Endothelial cell of umbilical vein (primary cell): ENCODE measurements around the gene IFIT3. TPM values are rescaled to one million over a fixed set of nuclear protein-coding genes. Genes with fewer than 3 reads are reported as not detected.

ENCODE experiments used
- BruUV-seq: library from RNA; stranded (reverse); fragments of 400-500 nt; replicated peaks from 2 replicates; lab custom pipeline; 2021; lab: Mats Ljungman, UMichigan
- CTCF ChIA-PET: fragments of 300-600, 350-600 bp; sonication (Branson Sonifier 250); formaldehyde crosslinking; loops from one replicate; lab custom pipeline; 2021; ENCODE audit warnings: antibody characterized with exemption, inconsistent platforms; lab: Charles Lee
- POLR2A ChIA-PET: fragments of 300-600, 350-600 bp; sonication (Branson Sonifier 250); formaldehyde crosslinking; loops from one replicate; lab custom pipeline; 2021; ENCODE audit warnings: antibody characterized with exemption, inconsistent platforms; lab: Charles Lee
- DNase-seq: peaks from one replicate; pipeline ENCODE4 v3.0.0-alpha.2; 2011; ENCODE audit warnings: low read depth, low spot score
- FAIRE-seq: peaks from 2 replicates; lab custom pipeline; 2011; peaks lifted over from hg19 to GRCh38; lab: Jason Lieb, UNC
- H2AFZ ChIP-seq: 2 replicates; pipeline ENCODE4 v1.6.0; 2012; ENCODE audit warnings: low read depth, low read length, control low read depth, inconsistent platforms
- H3K27ac ChIP-seq: 2 replicates; pipeline ENCODE4 v1.5.1; 2011; ENCODE audit warnings: low read depth, mild to moderate bottlenecking, control low read depth, low read length, moderate library complexity; ENCODE audit not compliant: insufficient read depth
- H3K27me3 ChIP-seq, 2 experiments: 2 replicates each; pipeline versions ENCODE4 v1.6.0 to v1.6.1; 2011; ENCODE audit warnings: low read length in 2 of 2, mixed read lengths in 1 of 2; ENCODE audit not compliant: control insufficient read depth in 2 of 2, insufficient read depth in 2 of 2
- H3K36me3 ChIP-seq, 2 experiments: 2 replicates in 1 of 2; 3 replicates in 1 of 2; pipeline ENCODE4 v1.5.1; 2011; ENCODE audit warnings: low read length in 2 of 2, mild to moderate bottlenecking in 1 of 2, moderate library complexity in 1 of 2; ENCODE audit not compliant: control insufficient read depth in 2 of 2, insufficient read depth in 2 of 2; ENCODE audit errors: extremely low read depth in 1 of 2
- H3K4me1 ChIP-seq: 3 replicates; pipeline ENCODE4 v1.5.1; 2011; ENCODE audit warnings: mild to moderate bottlenecking, low read length; ENCODE audit not compliant: control insufficient read depth, insufficient read depth; ENCODE audit errors: extremely low read depth
- H3K4me2 ChIP-seq: 2 replicates; pipeline ENCODE4 v1.6.1; 2011; ENCODE audit warnings: low read length, control low read depth, mixed read lengths; ENCODE audit not compliant: insufficient read depth
- H3K4me3 ChIP-seq, 3 experiments: fragments of 200-600 bp in 1 of 3; sonication (generic), shearing (Covaris generic) in 1 of 3; replicated peaks in 1 of 3; 2 replicates each; pipeline ENCODE4 v1.5.1; 2011 to 2016; ENCODE audit warnings: control low read depth in 3 of 3, low read length in 3 of 3, mild to moderate bottlenecking in 2 of 3, inconsistent platforms in 1 of 3, low read depth in 1 of 3, moderate library complexity in 1 of 3; ENCODE audit not compliant: insufficient read depth in 1 of 3
- H3K79me2 ChIP-seq: 2 replicates; pipeline ENCODE4 v1.6.0; 2012; ENCODE audit warnings: low read length, inconsistent platforms; ENCODE audit not compliant: control insufficient read depth, insufficient read depth
- H3K9ac ChIP-seq: replicated peaks from 2 replicates; pipeline ENCODE3; 2011; ENCODE audit warnings: low read length, control low read depth; ENCODE audit not compliant: insufficient read depth; ENCODE audit errors: extremely low read depth
- H3K9me1 ChIP-seq: replicated peaks from 3 replicates; pipeline ENCODE4 v1.6.0; 2011; ENCODE audit warnings: mild to moderate bottlenecking, low read length; ENCODE audit not compliant: control insufficient read depth, insufficient read depth; ENCODE audit errors: extremely low read depth
- H3K9me3 ChIP-seq: replicated peaks from 2 replicates; pipeline ENCODE4 v1.5.1; 2012; ENCODE audit warnings: low read length, inconsistent platforms; ENCODE audit not compliant: control insufficient read depth, insufficient read depth
- H4K20me1 ChIP-seq: replicated peaks from 2 replicates; pipeline ENCODE3; 2011; ENCODE audit warnings: mild to moderate bottlenecking, low read length; ENCODE audit not compliant: control insufficient read depth, insufficient read depth; ENCODE audit errors: extremely low read depth
- CTCF ChIP-seq, 2 donors: IDR thresholded peaks; 1 replicate in 1 of 2; 2 replicates in 1 of 2; pipeline ENCODE4 v1.5.1; 2011; ENCODE audit warnings: low read length in 2 of 2, mild to moderate bottlenecking in 2 of 2, moderate library complexity in 2 of 2, control low read depth in 1 of 2, inconsistent platforms in 1 of 2, low read depth in 1 of 2; ENCODE audit not compliant: insufficient read depth in 1 of 2; ENCODE audit errors: extremely low read depth in 1 of 2
- EZH2 ChIP-seq: IDR thresholded peaks from 2 replicates; pipeline ENCODE4 v1.6.1; 2012; ENCODE audit warnings: borderline replicate concordance, low read depth, mild to moderate bottlenecking, moderate library complexity, low read length, inconsistent platforms; ENCODE audit not compliant: severe bottlenecking
- FOS ChIP-seq: IDR thresholded peaks from 2 replicates; pipeline ENCODE4 v1.6.1; 2011; ENCODE audit warnings: mild to moderate bottlenecking, low read length, moderate library complexity, borderline replicate concordance; ENCODE audit not compliant: insufficient read depth
- GATA2 ChIP-seq: IDR thresholded peaks from 2 replicates; pipeline ENCODE4 v1.7.0; 2011; ENCODE audit warnings: low read depth, mild to moderate bottlenecking, moderate library complexity, mixed read lengths, low read length; ENCODE audit not compliant: insufficient read length, insufficient read depth
- JUN ChIP-seq: IDR thresholded peaks from 2 replicates; pipeline ENCODE4 v1.6.1; 2011; ENCODE audit warnings: borderline replicate concordance, low read depth; ENCODE audit not compliant: insufficient read length, insufficient read depth
- MAX ChIP-seq: IDR thresholded peaks from 2 replicates; pipeline ENCODE4 v1.6.1; 2011; ENCODE audit not compliant: insufficient read depth, insufficient read length
- MYC ChIP-seq: IDR thresholded peaks from one replicate; pipeline ENCODE4 v1.6.1; 2011; ENCODE audit warnings: mild to moderate bottlenecking, low read depth, low read length
- POLR2A ChIP-seq: IDR thresholded peaks from 2 replicates; pipeline ENCODE4 v1.6.1; 2012; ENCODE audit warnings: low read depth, mild to moderate bottlenecking, control low read depth, low read length
- POLR2AphosphoS5 ChIP-seq: IDR thresholded peaks from 2 replicates; pipeline ENCODE4 v1.6.1; 2012; ENCODE audit warnings: low read depth, mild to moderate bottlenecking, control low read depth, low read length, moderate library complexity; ENCODE audit not compliant: insufficient read depth
- dilution Hi-C: fragments of 300-500 bp; cut with MboI; formaldehyde crosslinking; loops from one replicate; pipeline ENCODE4 v1.15.0; 2019; ENCODE audit warnings: low sequenced_read_pairs; ENCODE audit not compliant: extremely low pct_ligation_motif_present
- intact Hi-C: fragments of 100-400 bp; cut with micrococcal nuclease; formaldehyde crosslinking; loops from one replicate; pipeline ENCODE4 v1.10.0; 2022
- polyA plus RNA-seq, 4 experiments: library from polyadenylated mRNA; depleted of rRNA in 3 of 4; stranded (reverse) in 3 of 4; unstranded in 1 of 4; fragments of >200 nt; gene quantifications; 2 replicates each; pipeline versions ENCODE4 v1.2.1 to v1.2.3, GENCODE V29; 2011 to 2012; ENCODE audit warnings: missing spikeins in 1 of 4
- total RNA-seq: library from RNA; stranded (reverse); gene quantifications from 2 replicates; pipeline ENCODE4 v1.2.3, GENCODE V29; 2021

Gene IFIT3
- total and polyA plus RNA-seq, 2 donors (not counting 3 experiments of a cell fraction or from before 2014, with no cell fraction given), result 1.2 to 3.1 TPM

GRCh38 chr10:89355394-89355931 lies 27.7 kb downstream of the IFIT3 start:
- no peaks in the 10 kb centered on the region for H3K79me2 ChIP-seq
- H2AFZ ChIP-seq, result no peak overlapping the region
- FAIRE-seq, result no peak
- H3K9me1 ChIP-seq, result no peaks in the 10 kb centered on the region
- no peak overlapping the region for H3K27ac ChIP-seq
- no peak for DNase-seq
- TF ChIP-seq GATA2 (no peak), POLR2A (no peak), MAX (no peak), FOS (no peak), MYC (no peak), POLR2AphosphoS5 (no peak)
- H3K4me3 ChIP-seq, result no peak overlapping the region
- H3K9me3 ChIP-seq, result no peaks in the 10 kb centered on the region
- no peaks in the 10 kb centered on the region for H4K20me1 ChIP-seq
- H3K27me3 ChIP-seq, result peaks cover 2 to 9% of the 10 kb centered on the region in 2 experiments
- ChIA-PET POLR2A (no interaction called here), CTCF (no interaction called here)
- no TSS peak for BruUV-seq
- H3K4me1 ChIP-seq, result peaks cover 10% of the 10 kb centered on the region
- H3K36me3 ChIP-seq, result no peaks in the 10 kb centered on the region
- no peak overlapping the region for H3K4me2 ChIP-seq
- intact Hi-C loops (no loop called here), dilution Hi-C loops (no loop called here)
- no peak overlapping the region for H3K9ac ChIP-seq

- TF ChIP-seq EZH2 (no peak), MAX (no peak), CTCF (IDR thresholded peaks at IDR 0.05; ENCODE audit: extremely low read depth in 1 of 2, insufficient read depth in 1 of 2, low read depth in 1 of 2, low read length in 2 of 2) (no peak), MYC (no peak), JUN (no peak), POLR2A (no peak), GATA2 (no peak), POLR2AphosphoS5 (no peak), FOS (no peak)
- Histone ChIP-seq H3K4me3 (no peak overlapping the region), H3K9me1 (no peaks in the 10 kb centered on the region), H3K9ac (no peak overlapping the region), H3K79me2 (no peaks in the 10 kb centered on the region), H3K4me1 (peaks cover 2% of the 10 kb centered on the region), H3K4me2 (no peak overlapping the region), H3K27ac (no peak overlapping the region), H3K9me3 (no peaks in the 10 kb centered on the region), H3K27me3 (peaks cover 2 to 13% of the 10 kb centered on the region in 2 experiments), H2AFZ (no peak overlapping the region), H3K36me3 (no peaks in the 10 kb centered on the region), H4K20me1 (no peaks in the 10 kb centered on the region)
- DNase-seq (no peak), FAIRE-seq (no peak)
- POLR2A ChIA-PET, result no interaction called here
- intact Hi-C loops, result no loop called here
- CTCF ChIA-PET, result interaction anchor here (1.0 to 1.7 kb wide), 3 partner anchors 13 to 61 kb away, joined by 3 to 4 read pairs (median 3); no protein-coding TSS in a partner anchor
- dilution Hi-C loops, result no loop called here
- BruUV-seq, result no TSS peak
These were observed 29.3 kb downstream of the IFIT3 start for GRCh38 chr10:89357096-89357495.
